GM21529 (cell line): Measurements from ENCODE around the gene LRRC3.
"Not testable (repeated sequence)": the region's sequence is repeated elsewhere in the genome, so short reads cannot be mapped to it uniquely, and the experiment has no call there.

ENCODE experiments used
- ATAC-seq: cut with Tn5 transposase; IDR thresholded peaks from one replicate; pipeline ENCODE4 v1.9.1; 2021; ENCODE audit not compliant: unreplicated experiment

The LRRC3 gene

DNA sequence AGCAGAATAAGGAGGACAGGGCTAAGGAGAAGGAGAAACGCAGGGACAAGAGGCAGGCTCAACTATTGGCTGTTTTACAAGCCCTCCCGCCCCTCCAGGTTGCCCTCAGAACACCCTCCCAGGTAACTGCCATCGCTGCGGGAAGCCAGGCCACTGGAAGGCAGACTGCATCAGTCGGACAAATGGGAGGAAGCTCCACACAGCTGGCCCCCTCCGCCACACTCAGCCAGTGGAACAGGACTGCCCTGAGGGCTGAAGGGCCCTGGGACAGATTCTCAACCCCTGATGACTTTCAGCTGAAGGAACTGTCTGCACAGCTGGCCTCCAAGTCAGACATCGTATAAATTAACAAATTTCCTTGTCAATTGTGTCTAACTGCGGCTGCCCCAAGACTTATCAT lies 21.8 kb downstream of the LRRC3 start:
- ATAC-seq: no peak

DNA sequence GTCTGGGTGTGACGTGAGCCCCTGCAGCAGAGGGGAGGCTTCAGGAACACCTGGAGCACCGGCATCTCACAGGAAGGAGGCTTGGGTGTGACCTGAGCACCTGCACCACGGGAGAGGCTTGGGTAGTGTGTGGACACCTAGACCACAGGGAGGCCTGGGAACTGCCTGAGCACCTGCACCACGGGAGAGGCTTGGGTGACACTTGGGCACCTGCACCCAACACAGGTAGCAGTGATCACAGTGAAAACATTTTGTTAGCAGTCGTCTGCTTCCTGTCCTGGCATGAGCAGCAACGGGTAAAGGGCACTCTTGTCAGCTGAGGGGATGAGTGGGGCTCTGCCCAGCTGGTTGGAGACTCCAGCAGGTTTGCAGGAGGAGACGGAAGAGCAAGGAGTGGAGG lies 22.4 kb downstream of the LRRC3 start:
- ATAC-seq: no peak

DNA sequence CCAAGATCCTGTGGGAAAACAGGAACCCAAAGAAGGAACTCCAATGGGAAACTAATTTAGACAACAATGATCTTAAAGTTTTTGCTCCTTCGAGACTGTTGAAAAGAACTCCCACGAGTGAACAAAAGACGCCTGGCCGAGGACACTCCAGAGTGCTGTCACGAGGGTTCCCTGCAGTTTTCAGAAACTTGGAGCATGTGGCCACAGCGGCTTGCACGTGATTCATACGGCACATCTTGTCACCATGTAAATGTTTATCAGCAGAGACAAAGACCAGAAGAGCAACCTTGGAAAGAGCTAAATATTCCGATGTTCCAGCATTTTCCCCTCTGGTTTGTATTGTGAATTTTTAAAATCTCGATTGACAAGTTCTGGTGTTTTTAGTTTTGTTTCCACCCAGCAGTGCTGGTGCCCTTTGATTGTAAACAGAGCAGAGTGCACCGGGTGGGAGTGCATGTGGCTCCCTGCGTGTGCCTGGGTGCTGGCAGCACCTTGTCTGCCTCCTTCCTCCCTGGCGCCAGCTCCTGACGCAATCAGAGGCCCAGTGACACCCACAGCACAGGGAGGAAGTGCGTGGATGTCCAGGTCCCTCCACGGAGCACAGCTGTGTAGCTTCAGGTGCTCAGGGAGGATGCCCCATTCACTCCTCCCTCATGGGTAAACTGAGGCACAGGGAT lies 23.0 kb downstream of the LRRC3 start:
- no peak for ATAC-seq

DNA sequence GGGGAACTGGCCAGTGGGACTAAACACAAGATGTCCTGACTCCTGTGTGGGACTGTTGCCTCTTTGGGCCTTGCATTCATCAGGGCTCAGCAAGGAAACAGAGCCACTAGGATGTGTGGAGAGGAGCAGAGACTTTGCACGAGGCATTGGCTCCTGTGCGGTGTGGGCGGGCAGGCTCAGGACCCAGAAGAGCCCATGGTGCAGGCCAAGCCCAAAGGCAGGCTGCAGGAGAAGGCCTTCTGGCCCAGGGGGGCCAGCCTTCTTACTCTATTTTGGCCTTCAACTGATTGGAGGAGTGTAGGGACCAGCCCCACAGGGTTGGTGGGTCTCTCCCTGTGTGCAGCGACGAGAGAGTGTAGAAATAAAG lies 23.5 kb downstream of the LRRC3 start:
- ATAC-seq: no peak

DNA sequence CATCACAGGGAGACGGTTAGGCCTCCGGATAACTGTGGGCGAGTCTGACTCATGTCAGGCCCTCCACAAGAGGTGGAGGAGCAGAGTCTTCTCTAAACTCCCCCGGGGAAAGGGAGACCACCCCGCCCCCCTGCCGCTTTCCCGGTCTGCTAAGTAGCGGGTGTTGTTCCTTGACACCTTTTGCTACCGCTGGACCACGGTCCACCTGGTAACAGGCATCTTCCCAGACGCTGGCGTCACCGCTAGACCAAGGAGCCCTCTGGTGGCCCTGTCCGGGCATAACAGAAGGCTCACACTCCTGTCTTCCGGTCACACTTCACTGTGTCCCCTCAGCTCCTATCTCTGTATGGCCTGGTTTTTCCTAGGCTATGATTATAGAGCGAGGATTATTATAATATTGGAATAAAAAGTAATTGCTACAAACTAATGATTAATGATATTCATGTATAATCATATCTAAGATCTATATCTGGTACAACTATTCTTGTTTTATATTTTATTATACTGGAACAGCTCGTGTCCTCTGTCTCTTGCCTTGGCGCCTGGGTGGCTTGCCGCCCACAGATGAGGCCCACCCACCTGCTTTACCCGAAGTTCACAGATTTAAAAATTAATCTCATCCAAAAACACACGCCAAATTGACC lies 24.4 kb downstream of the LRRC3 start:
- ATAC-seq: not testable (repeated sequence)

DNA sequence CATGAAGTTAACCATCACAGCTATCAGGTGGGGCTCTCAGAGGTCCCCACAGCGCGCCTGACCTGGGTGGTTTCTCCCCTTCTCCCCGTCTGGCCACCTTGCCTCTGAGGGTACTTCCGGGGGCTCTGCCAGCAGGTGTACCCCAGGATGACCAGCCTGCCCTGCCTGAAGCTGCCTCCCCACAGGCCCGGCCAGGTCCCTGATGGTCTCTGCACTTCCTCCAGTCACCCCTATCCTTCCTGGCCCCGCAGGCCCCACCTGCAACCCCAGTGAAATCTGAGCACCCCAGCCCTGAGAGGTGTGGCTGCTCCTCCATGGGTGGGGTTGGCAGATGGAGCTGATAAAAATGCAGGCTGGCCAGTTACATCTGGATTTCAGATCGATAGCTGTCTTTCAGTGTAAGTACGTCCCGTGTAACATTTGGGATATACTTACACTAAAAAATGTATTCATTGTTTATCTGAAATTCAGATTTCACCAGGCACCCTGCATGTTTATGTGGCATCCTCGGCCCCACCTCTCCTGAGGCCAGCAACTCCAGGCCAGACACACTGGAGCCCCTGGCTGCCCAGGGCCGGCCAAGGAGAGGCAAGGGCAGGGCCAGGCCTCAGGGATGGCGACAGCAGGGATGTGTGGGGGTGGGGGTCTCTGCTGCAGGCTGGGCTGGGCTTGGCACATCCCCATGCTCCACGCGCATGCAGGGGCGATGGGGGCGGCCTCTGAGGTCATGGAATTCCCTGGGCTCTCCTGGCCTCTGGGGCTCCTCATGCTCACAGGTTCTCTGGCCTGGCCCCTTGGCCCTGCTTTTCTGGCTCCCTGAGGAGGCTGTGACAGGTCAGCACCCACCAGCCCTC lies 25.1 kb downstream of the LRRC3 start:
- ATAC-seq: no peak

DNA sequence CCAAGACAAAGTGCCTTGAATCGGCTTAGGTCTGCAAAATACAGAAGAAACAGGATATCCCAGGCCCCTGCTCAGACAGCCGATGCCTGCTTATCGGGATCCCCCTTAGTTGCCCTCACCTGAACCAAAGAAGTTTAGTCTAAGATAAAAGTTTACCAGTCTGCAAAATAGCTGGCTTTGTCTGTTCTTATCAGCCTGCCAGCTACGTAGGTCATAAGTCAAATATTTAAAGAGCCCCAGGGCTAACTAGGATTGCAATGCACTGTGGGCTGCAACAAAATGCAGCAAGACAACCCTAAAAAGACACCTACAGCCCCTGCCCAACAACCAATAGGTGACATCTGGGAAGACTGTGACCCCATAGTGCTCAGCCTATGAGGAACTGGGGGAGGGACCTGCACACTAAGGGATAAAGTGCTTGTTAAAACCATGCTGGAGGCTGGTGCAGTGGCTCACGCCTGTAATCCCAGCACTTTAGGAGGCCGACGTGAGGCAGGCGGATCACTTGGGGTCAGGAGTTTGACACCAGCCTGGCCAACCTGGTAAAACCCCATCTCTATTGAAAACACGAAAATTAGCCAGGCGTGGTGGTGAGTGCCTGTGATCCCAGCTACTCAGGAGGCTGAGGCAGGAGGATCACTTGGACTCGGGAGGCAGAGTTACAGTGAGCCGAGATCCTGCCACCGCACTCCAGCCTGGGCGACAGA lies 27.4 kb downstream of the LRRC3 start:
- no peak for ATAC-seq

DNA sequence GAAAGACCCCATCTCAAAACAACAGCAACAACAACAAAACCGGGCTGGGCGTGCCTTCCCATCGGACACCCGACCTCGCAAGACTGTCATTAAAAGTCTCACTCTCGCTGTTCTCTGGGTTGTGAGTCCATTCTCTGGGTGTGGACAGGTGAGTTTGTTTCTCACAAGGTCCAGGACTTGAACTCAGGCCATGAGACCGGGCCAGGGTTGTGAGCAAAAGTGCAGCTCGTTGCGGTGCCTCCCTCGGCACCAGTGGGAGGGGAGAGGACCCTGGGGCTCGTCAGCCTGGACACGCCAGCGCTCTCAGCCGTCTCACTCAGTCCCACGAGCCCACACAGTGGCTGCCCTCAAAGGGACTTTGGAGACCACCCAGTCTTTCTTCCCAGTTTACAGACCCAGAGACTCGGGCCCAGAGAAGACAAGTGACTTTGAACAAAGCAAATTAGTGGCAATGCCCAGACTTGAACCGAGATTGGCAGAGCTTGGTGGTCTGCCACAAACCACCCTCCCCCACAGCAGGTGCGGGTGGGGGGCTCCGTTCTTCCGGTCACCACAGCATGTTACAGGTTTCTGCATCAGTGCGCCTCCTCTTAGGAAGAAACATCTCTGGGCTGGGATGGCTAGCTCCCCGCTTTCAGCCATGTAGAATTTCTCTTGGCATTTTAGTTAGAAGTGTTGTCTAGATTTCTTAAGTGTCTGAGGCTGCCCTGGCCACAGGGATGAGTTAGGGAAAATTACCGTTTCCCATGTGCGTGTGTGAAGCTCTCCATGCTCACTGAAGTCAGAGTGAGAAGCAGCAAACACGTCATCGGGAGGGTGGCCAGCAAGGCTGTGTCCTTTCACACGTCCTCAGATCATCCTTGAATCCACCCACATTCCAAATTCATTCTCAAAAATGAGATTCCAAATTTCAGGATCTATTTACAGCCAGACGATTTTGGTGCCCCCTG lies 28.3 kb downstream of the LRRC3 start:
- no peak for ATAC-seq

DNA sequence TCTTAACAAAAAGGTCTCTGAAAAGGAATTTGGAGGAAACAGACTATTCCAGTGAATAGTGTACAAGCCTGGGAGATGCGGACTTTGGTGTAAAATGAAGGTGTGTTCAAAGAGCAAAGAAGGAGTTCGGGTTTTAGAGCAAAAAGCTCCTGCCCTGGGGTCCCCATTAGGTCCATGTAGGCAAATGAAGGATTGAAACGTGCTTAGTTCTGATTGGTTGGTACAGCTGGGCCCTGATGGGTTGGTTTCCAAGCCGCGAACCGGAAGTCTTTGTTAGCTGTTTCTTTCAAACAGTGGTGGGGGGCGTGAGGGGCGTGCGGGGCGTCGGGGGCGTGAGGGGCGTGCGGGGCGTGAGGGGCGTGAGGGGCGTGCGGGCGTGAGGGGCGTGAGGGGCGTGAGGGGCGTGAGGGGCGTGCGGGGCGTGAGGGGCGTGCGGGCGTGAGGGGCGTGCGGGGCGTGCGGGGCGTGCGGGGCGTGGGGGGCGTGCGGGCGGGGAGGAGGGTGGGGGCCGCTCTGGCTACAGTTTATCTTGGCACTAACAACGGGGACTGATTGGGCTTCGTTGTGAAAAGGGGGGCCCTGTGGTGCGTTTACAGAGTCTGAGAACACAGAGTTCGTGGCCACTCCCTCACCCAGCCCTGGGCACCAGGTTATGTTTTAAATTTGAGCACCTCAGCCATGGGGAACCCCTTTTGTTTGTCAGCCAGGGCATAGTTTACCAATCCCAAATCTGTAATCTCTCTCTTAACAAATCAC lies 29.4 kb downstream of the LRRC3 start:
- ATAC-seq: no peak

DNA sequence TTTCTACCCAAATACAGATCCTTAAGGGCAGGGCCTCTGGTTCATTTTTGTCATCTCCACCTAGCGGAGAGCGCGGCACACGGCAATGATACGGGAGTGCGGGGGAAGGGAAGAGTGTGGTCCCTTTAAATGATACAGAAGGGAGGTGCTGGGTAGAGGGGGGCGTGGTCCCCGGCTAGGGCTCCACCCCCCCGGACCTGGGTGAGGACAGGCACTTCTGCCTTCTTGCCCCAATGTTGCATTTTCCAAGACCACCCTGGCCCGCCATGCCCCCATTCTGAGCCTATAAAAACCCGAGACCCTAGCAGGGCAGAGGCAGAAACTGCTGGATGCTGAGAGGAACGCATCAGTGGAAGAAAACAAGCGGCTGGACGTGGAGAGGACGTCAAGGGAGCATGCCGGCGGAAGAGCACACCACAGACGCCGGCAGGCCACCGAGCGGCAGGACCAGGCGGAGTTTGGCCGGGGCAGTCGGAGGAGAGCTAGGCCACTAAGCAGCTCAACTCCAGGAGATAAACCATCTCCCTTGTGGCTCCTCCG lies 30.0 kb downstream of the LRRC3 start:
- ATAC-seq: no peak

DNA sequence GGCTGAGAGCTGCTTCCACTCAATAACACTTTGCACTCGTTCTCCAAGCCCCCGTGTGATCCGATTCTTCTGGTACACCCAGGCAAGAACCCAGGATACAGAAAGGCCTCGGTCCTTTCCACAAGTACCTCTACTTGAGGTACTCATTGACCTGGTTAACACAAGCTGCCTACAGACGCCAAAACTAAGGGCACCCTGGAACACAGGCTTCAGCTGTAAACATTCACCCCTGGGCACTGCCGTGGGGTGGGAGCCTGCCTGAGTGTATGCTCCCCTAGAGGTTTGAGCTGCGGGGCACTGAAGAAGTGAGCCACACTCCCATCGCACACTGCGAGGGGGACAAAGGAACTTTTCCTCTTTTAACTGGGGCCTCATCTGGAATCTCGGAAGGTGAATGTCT lies 30.5 kb downstream of the LRRC3 start:
- ATAC-seq: no peak

DNA sequence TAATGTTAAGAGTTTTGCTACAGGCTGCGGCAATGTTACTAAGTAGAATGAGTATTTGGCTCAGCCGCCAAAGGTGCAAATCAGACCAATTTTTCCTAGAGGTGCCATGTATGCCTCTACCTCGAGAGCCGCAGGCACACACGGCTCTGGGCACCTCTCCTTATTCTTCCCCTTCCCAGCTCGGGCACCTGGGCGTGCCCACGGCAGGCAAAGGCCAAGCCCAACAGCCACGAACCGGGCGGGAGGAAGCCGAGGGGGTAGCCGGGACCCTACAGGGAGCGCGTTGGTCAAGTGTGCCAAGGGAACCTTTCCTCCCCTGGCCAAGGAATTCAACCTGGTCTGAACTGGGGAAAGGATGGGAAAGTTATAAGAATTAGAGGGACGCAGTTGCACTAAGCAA lies 31.0 kb downstream of the LRRC3 start:
- ATAC-seq: no peak

DNA sequence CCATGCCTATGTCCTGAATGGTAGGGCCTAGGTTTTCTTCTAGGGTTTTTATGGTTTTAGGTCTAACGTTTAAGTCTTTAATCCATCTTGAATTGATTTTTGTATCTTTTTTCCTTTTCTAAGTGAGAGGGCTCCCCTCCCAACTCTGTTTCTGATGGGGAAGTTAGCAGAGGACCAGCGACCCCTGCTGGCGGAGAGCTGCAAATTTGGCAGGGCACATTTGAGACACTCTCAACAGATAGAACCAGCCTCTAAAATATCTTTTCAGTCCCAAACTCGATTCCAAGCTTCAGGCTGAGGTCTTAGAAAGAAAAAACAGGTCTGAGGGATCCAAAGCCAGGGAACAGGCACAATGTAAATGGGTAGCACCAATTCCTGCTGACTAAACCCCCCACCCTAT lies 32.5 kb downstream of the LRRC3 start:
- ATAC-seq: no peak

DNA sequence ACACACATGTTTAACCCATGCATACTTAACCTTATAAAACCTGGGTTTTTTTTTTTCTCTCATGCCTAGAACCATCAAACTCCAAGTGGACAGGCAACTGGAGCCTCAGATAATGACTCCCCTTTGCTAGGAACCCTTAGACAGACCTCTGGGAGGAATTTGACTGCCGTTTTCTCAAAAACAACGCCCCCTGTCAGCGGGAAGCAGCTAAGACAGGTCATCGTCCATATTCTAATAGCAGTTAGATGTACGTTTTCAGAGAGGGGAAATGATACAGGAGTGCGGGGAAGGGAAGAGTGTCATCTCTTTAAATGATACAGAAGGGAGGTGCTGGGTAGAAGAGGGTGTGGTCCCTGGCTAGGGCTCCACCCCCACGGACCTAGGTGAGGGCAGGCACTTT lies 34.7 kb downstream of the LRRC3 start:
- no peak for ATAC-seq

DNA sequence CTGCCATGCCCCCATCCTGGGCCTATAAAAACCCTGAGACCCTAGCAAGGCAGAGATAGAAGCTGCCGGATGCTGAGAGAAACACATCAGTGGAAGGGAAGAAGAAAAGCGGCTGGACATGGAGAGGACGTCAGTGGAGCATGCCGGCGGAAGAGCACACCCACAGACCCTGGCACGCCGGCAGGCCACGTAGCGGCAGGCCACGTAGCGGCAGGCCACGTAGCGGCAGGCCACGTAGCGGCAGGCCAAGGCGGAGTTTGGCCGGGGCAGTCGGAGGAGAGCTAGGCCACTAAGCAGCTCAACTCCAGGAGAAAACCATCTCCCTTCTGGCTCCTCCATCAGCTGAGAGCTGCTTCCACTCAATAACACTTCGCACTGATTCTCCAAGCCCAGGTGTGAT lies 35.1 kb downstream of the LRRC3 start:
- ATAC-seq: no peak

DNA sequence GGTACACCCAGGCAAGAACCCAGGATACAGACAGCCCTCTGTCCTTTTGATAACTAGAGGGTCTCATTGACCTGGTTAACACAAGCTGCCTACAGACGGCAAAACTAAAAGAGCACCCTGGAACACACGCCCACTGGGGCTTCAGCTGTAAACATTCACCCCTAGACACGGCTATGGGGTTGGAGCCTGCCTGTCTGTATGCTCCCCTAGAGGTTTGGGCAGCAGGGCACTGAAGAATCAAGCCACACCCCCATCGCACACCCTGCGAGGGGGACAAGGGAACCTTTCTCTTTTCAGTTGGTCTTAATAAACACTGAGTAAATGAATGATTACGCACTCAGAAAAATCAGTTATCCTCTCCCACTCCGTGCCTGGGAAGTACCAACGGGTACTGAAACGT lies 35.5 kb downstream of the LRRC3 start:
- no peak for ATAC-seq

DNA sequence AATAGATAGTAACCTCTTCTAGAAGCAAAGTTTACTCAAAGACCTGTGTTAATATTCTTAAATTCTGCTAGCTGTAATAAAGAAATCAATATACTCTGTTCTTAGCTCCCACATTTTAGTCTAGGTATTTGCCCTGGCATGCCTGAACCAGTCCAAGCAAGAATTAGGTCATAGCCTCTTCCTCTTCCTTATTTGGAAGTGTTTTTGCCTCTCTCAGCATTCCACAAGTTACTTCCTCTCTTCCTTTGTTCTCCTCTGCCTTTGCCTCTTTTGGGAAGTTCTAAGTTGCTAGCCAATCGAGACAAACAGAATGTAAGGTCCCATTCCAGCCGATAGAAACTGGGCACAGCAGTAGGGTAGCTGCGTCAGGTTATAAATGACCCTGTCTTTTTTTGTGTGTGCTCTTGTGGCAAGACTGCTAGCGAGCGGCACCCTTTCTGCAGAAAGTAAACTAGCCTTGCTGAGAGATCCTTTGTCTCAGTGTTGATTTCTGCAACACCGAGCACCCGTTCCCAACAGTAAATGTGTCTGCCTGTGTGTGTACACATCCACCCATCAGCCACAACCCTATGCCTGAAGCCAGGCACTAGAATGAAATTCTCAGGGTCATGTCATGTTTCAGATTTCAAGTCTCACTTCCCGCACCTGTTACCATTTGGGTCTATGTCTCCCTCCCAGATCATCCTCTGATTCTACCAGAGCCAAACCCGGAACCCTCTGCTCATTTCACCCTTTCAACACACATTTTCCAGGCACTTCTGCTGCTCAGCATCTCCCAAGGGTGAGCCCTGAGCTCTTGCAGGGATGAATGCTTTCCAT lies 37.5 kb downstream of the LRRC3 start:
- no peak for ATAC-seq

DNA sequence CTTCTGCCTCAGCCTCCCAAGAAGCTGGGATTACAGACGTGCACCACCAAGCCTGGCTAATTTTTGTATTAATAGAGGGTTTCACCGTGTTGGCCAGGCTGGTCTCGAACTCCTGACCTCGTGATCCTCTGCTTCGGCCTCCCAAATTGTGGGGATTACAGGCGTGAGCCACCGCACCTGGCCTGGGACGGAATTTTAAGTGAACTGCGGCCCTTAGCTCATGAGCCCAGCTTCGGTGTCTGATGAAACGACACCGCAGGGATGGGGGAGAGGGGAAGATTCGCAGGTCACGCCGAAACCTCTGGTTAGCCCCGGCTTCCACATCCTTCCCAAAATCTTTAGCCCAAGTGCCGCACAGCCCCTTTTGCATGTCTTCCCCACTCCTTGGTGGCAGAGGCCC lies 39.1 kb downstream of the LRRC3 start:
- no peak for ATAC-seq

DNA sequence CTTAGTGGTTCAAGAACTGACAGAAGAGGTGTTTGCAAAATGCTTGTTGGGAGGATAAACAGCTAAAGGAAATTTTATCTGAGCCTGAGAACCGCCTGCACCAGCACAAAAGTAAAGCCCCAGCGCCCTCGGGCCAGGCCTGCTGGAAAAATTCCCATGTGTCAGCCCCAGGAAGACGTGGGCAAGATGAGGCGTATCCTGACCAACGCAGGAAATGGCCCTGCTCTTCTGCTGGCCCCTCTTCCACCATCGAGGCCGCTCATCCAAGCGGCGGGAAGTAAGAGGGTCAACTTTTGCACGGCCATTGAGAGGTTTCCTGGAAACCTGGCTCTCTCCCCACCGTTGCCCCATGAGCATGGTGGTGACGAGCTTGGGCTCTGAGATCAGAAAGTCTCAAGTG lies 39.6 kb downstream of the LRRC3 start:
- no peak for ATAC-seq
